MM.1S (cell line): Measurements from ENCODE around the gene POC1A.

Experiments used
- DNase-seq: peaks from one replicate; pipeline ENCODE4 v3.0.0-alpha.2; 2015
- H2AFZ ChIP-seq: fragments of 300-600 bp; sonication (generic); 2 replicates; pipeline ENCODE4 v1.6.0; 2016; ENCODE audit warnings: antibody characterized with exemption, low read length
- H3F3A ChIP-seq: fragments of 300-600 bp; sonication (generic); 2 replicates; pipeline ENCODE4 v1.6.1; 2016; ENCODE audit warnings: mild to moderate bottlenecking, antibody characterized with exemption, low read length, moderate library complexity, mixed read lengths; ENCODE audit not compliant: insufficient read depth
- H3K27ac ChIP-seq: fragments of 300-600 bp; sonication (generic); 2 replicates; pipeline ENCODE4 v1.5.1; 2016; ENCODE audit warnings: mild to moderate bottlenecking, low read length
- H3K27me3 ChIP-seq: fragments of 300-600 bp; sonication (generic); replicated peaks from 2 replicates; pipeline ENCODE4 v1.6.0; 2016; ENCODE audit warnings: low read length; ENCODE audit not compliant: insufficient read depth
- H3K36me3 ChIP-seq: fragments of 300-600 bp; sonication (generic); replicated peaks from 2 replicates; pipeline ENCODE4 v1.6.1; 2016; ENCODE audit warnings: mild to moderate bottlenecking, low read length, mixed read lengths; ENCODE audit not compliant: insufficient read depth
- H3K4me1 ChIP-seq: fragments of 300-600 bp; sonication (generic); 2 replicates; pipeline ENCODE4 v1.6.1; 2016; ENCODE audit warnings: low read length, mixed read lengths
- H3K4me2 ChIP-seq: fragments of 300-600 bp; sonication (generic); 2 replicates; pipeline ENCODE4 v1.6.0; 2016; ENCODE audit warnings: low read depth, low read length
- H3K4me3 ChIP-seq: fragments of 300-600 bp; sonication (generic); 2 replicates; pipeline ENCODE4 v1.5.1; 2016; ENCODE audit warnings: low read length, mixed read lengths
- H3K79me2 ChIP-seq: fragments of 300-600 bp; sonication (generic); 2 replicates; pipeline ENCODE4 v1.6.1; 2016; ENCODE audit warnings: mixed run types, low read length, mixed read lengths
- H3K9ac ChIP-seq: fragments of 300-600 bp; sonication (generic); 2 replicates; pipeline ENCODE4 v1.6.1; 2016; ENCODE audit warnings: low read length, mixed read lengths
- H3K9me2 ChIP-seq: fragments of 300-600 bp; sonication (generic); replicated peaks from 2 replicates; pipeline ENCODE4 v1.6.1; 2016; ENCODE audit warnings: mild to moderate bottlenecking, low read length, mixed read lengths; ENCODE audit not compliant: insufficient read depth
- H3K9me3 ChIP-seq: fragments of 300-600 bp; sonication (generic); replicated peaks from 2 replicates; pipeline ENCODE4 v1.6.1; 2016; ENCODE audit warnings: mild to moderate bottlenecking, low read length, mixed read lengths; ENCODE audit not compliant: insufficient read depth
- H4K20me1 ChIP-seq: fragments of 300-600 bp; sonication (generic); 2 replicates; pipeline ENCODE4 v1.6.1; 2016; ENCODE audit warnings: mild to moderate bottlenecking, low read length, moderate library complexity, mixed read lengths; ENCODE audit not compliant: insufficient read depth
- EZH2 ChIP-seq: fragments of 300-600 bp; sonication (generic); optimal IDR thresholded peaks from 2 replicates; pipeline ENCODE3; 2017; ENCODE audit warnings: low read depth, mild to moderate bottlenecking, antibody characterized with exemption, low read length, mixed read lengths
- EZH2phosphoT487 ChIP-seq: fragments of 300-600 bp; sonication (generic); IDR thresholded peaks from 2 replicates; pipeline ENCODE4 v1.6.1; 2018; ENCODE audit warnings: antibody characterized with exemption, low read length
- TF ChIP-seq, protein P1 (sequence below): fragments of 300-600 bp; sonication (generic); IDR thresholded peaks from 2 replicates; pipeline ENCODE4 v1.5.1; 2016; ENCODE audit warnings: antibody characterized with exemption, low read length, mixed read lengths

Gene POC1A

DNA sequence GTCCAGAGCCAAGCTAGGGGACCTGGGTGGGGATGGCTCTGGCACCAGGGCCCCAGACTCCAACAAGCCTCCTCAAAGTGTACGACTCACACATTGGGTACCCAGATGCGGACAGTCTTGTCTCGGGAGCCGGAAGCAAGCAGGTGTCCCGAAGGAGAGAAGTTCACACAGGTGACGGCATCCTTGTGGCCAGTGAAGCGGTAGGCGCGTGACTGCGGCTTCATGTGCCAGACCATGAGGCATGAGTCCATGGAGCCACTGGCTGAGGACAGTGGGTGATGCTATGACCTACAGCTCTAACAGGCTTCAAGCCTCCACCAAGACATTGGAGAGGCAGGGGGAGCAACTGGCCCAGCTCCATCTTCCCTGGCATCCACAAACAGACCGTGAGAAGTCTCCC, 4.5 kb downstream of the POC1A start:
- no peak overlapping the region for H3K9ac ChIP-seq

DNA sequence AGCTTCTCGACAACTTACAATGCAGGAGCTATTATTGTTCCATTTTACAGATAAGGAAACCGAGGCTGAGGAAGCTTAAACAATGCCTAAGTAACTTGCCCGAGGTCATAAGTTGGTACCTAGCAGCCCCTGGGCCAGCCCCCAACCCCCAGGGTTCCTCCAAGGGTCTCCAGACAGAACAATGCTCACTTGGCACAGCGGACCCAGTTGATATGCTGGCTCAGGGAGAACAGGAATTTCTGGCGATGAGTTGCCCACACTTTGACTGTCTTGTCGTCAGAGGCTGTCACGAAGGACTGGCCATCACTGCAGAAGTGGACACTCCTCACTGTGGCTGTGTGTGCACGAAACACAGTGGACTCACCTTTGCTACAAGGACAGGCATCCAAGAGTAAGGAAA, 5.2 kb downstream of the POC1A start:
- Histone ChIP-seq H3K79me2 (peaks cover 23% of the 10 kb centered on the region), H3K36me3 (no peaks in the 10 kb centered on the region; the same call in 1 of the 2 replicates), H3K4me1 (no peaks in the 10 kb centered on the region), H3K27ac (no peak overlapping the region), H3F3A (peaks cover 6% of the 10 kb centered on the region; the same call in 1 of the 2 replicates), H3K4me2 (no peak overlapping the region), H3K9me3 (no peaks in the 10 kb centered on the region), H3K9me2 (no peaks in the 10 kb centered on the region), H3K9ac (no peak overlapping the region), H3K27me3 (no peaks in the 10 kb centered on the region), H2AFZ (no peak overlapping the region), H3K4me3 (no peak overlapping the region), H4K20me1 (no peaks in the 10 kb centered on the region)
- TF ChIP-seq EZH2phosphoT487 (no peak), EZH2 (no peak)
- TF ChIP-seq, protein P1, sequence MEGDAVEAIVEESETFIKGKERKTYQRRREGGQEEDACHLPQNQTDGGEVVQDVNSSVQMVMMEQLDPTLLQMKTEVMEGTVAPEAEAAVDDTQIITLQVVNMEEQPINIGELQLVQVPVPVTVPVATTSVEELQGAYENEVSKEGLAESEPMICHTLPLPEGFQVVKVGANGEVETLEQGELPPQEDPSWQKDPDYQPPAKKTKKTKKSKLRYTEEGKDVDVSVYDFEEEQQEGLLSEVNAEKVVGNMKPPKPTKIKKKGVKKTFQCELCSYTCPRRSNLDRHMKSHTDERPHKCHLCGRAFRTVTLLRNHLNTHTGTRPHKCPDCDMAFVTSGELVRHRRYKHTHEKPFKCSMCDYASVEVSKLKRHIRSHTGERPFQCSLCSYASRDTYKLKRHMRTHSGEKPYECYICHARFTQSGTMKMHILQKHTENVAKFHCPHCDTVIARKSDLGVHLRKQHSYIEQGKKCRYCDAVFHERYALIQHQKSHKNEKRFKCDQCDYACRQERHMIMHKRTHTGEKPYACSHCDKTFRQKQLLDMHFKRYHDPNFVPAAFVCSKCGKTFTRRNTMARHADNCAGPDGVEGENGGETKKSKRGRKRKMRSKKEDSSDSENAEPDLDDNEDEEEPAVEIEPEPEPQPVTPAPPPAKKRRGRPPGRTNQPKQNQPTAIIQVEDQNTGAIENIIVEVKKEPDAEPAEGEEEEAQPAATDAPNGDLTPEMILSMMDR = no peak
- DNase-seq = no peak

More for the DNA sequence above, 4.5 kb downstream of the POC1A start:
- Histone ChIP-seq H3K27ac (no peak overlapping the region), H2AFZ (no peak overlapping the region), H3K27me3 (no peaks in the 10 kb centered on the region), H4K20me1 (no peaks in the 10 kb centered on the region), H3K4me3 (no peak overlapping the region), H3K36me3 (no peaks in the 10 kb centered on the region; the same call in 1 of the 2 replicates), H3K4me2 (no peak overlapping the region), H3K4me1 (no peaks in the 10 kb centered on the region), H3F3A (peaks cover 10% of the 10 kb centered on the region; the same call in 1 of the 2 replicates), H3K79me2 (peaks cover 21% of the 10 kb centered on the region), H3K9me2 (no peaks in the 10 kb centered on the region), H3K9me3 (no peaks in the 10 kb centered on the region)
- TF ChIP-seq, protein P1 = no peak
- no peak for TF ChIP-seq EZH2phosphoT487
- no peak for TF ChIP-seq EZH2
- DNase-seq = no peak

DNA sequence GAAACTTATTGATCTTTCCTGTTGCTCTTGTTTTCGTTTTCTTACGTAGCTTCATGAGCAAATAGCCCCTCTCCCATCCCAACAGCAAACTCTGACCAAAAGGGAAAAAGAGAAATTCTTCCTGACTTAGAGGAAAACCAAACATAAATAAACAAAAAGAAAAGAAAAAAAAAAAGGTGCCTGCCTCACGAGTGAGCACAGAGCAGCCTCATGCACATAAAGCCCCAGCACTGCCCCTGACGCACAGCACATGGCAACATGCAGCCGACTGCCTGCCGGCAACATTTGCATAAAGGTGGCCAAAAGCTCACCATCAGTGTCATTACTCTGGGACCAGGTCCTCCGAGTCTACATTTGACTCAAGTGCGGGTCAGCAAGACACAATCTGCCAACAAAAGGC, 6.4 kb downstream of the POC1A start:
- Histone ChIP-seq H4K20me1 (no peaks in the 10 kb centered on the region), H3K4me3 (no peak overlapping the region), H3K9me3 (no peaks in the 10 kb centered on the region), H3F3A (no peaks in the 10 kb centered on the region), H3K27me3 (no peaks in the 10 kb centered on the region), H3K36me3 (no peaks in the 10 kb centered on the region; the same call in 1 of the 2 replicates), H3K4me1 (no peaks in the 10 kb centered on the region), H3K9ac (no peak overlapping the region), H3K27ac (no peak overlapping the region), H3K4me2 (no peak overlapping the region), H3K79me2 (peaks cover 17% of the 10 kb centered on the region; the same call in 1 of the 2 replicates), H3K9me2 (no peaks in the 10 kb centered on the region), H2AFZ (no peak overlapping the region)
- DNase-seq = no peak
- TF ChIP-seq, protein P1 = no peak
- TF ChIP-seq EZH2phosphoT487 = no peak
- no peak for TF ChIP-seq EZH2
